Kidney glomerular epithelial cell (primary cell): ENCODE results near the gene SRRT.

Experiments used
- DNase-seq: peaks from one replicate; lab custom pipeline; 2025; lab: John Stamatoyannopoulos, UW

SRRT gene

DNA sequence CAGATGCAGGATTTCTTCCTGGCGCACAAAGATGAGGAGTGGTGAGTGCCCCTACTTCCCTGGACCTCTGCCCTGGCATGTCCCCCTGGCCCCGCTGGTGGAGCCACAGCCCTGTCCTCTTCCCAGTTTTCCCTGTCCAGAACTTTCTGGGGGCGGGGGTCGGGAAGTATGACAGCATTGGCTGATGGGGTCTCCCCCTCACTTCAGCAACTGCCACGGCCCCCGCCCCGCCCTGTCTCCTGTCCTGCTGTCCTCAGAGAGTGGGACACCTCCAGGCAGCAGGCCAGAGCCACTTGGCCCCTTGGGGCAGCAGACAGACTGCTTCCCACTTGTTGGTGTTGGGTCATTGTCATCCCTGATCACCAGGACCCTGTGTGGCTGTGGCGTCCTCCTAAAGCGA, 7.3 kb downstream of the SRRT start:
- DNase-seq, result no peak

DNA sequence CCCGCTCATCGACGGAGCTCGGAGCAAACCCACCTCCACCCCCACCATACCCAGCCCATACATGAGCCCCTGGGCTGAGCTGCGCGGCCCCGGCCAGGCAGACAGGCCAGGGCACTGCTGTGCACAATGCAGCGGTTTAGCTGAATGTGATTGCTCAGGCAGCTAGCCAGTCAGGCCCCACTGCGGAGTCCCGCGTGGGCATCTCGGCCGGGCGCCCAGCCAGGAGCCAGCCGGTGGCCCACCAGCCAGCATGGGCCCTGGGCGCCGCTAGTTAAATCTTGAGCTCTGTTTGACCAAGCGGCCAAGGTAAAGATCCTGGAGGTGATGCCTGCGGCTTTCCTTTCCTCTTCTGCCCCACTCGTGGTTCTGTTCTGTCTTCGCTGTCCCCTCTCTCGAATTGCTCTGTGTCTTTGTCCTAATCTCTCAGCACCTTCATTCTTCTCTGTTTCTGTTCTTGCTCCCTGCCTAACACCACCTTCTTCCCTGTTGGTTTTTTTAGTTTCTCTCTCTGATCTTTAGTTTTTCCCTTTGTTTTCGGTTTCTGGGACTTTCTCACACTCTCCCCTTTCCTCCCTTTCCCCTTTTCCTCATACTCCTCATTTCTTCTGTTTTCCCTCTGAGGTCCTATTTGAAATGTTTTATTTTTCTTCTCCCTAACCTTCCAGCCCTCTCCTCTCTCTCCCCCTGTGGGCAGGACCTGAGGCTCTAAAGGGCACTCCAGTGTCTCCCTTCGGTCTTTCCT, 8.1 kb downstream of the SRRT start:
- no peak for DNase-seq

DNA sequence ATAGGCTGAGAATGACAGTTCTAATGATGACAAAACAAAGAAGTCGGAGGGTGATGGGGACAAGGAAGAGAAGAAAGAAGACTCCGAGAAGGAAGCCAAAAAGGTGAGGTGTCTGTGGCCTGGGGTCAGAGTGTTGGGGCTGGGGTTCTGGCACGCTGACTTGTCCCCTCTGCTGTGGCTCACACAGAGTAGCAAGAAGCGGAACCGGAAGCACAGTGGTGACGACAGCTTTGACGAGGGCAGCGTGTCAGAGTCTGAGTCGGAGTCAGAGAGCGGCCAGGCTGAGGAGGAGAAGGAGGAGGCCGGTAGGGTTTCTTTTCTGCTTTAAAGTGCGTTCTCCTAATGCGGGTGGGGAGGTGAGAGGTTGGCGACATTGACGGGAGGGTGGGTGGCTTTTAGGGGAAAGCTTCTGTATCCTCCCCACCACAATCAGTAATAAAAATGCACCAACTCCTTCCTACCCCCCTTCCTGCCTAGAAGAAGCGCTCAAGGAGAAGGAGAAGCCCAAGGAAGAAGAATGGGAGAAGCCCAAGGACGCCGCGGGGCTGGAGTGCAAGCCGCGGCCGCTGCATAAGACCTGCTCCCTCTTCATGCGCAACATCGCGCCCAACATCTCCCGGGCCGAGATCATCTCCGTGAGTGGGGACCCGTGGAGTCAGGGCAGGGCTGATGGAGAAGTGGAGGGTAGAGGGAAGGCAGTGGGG, 10.0 kb downstream of the SRRT start:
- no peak for DNase-seq

DNA sequence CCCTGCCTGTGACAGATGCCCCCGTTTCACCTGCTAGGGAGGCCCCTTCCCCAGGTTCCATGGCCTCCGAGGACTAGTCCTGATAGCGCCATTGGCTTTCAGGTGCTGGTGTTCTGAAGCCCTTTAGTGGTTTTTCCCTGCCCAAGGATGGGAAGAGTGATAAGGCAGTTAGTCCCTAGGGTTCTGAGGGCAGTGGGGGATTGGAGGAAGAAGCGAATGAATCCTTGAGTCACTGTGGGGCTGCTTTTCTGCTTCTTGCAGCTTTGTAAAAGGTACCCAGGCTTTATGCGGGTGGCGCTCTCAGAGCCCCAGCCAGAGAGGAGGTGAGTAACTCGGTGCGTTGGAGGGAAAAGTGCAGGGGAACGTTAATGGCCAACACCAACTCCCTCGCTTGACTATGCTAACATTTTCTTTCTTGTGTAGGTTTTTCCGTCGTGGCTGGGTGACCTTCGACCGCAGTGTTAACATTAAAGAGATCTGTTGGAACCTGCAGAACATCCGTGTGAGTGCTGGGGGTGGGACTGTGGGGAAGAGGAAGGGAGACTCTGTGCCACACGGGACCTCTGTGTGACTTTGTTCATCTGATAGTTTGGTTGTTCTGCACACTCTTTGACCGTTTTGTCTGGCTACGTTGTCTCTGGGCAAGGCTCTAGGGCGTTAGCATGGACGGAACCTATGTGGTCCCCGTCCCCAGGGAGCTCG, 10.7 kb downstream of the SRRT start:
- DNase-seq, result no peak

DNA sequence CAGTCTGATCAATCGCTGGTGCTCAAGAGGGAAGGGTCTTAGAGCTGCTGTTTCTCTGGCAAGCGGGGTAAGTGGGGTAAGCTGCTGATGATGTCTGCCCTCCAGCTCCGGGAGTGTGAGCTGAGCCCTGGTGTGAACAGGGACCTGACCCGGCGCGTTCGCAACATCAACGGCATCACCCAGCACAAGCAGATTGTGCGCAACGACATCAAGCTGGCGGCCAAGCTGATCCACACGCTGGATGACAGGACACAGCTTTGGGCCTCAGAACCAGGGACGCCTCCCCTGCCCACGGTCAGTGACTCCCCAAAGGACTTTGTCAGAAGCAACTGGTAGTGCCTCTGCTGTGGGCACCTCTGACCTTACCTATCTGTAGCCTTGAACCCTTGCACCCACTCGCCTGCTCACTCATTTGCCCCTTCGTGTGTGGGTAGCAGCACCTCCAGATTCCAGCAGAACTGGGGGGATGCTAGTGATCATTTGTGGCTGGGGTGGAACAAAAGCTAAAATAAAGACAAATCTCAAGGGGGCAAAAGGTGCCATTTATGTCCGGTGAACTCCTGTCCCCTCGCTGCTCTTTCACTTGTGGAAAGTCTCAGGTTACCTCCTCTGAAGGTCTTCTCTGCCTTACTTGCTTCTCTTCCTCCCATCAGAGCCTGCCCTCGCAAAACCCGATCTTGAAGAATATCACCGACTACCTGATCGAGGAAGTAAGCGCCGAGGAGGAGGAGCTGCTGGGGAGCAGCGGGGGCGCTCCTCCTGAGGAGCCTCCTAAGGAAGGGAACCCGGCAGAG, 11.4 kb downstream of the SRRT start:
- no peak for DNase-seq

DNA sequence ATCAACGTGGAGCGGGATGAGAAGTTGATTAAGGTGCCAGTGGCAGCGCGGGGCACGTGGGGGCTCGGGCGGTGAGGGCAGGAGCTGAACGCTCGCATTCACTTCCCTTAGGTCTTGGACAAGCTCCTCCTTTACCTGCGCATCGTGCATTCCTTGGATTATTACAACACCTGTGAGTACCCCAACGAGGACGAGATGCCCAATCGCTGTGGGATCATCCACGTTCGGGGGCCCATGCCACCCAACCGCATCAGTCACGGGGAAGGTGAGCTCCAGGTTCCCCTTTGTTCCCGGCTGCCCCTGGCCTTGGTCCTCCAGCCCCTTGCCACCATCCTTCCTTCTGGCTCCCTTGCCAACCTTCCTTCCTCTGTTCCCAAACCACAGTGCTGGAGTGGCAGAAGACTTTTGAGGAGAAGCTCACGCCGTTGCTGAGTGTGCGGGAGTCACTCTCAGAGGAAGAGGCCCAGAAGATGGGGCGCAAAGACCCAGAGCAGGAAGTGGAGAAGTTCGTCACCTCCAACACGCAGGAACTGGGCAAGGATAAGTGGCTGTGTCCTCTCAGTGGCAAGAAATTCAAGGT, 12.1 kb downstream of the SRRT start:
- no peak for DNase-seq

DNA sequence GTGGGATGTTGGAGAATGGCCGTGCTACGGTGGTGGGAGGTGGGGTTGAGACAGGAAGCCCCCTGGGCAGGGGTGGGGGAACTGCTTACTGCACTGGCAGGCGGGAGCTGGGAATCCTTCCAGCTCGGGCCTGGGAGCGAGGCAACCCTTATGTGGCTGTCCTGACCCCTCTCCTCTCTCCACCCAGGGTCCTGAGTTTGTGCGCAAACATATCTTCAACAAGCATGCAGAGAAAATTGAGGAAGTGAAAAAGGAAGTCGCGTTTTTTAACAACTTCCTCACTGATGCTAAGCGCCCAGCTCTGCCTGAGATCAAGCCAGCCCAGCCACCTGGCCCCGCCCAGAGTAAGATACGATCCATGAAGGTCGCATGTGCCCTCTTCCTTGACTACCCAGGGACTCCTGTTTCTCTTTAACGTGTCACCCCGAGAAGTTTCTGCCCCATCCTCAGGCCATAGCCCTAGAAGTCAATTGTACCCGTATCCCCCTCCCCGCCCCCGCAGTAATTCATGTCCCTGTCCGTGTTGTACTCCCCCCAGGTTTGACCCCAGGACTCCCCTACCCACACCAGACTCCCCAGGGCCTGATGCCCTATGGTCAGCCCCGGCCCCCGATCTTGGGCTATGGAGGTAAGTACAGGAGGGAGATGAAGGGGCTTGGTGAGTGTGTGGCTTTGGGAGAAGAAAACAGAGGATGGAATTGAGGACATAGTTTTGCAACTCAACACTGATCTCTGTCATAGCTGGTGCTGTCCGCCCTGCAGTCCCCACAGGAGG, 12.8 kb downstream of the SRRT start:
- no peak for DNase-seq

DNA sequence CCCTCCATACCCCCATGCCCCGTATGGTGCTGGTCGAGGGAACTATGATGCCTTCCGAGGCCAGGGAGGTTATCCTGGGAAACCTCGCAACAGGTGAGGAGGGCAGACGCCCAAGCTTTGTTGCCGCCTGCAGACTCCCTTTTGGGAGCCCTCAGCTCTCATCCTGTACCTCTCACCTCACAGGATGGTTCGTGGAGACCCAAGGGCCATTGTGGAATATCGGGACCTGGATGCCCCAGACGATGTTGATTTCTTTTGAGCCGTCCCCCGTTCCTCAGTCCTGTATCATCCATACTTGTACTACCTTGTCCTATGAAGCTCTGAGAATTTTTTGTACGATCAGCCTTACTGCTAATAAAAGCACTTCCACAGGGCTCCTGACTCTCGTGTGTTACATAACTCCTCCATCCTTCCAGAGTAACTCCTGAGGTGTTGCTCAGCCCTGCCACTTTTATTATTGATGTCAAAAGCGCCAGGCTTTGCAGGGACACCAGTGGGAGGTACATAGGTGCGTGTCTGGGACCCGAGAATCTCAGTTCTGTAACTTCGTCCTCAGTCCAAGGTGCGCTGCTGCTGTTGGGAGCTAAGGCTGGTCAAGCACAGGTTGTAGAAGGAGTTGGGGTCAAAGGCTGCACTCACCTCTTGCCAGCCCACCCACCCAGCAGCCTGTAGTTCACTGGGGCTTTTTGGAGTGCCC, 13.5 kb downstream of the SRRT start:
- DNase-seq, result no peak

DNA sequence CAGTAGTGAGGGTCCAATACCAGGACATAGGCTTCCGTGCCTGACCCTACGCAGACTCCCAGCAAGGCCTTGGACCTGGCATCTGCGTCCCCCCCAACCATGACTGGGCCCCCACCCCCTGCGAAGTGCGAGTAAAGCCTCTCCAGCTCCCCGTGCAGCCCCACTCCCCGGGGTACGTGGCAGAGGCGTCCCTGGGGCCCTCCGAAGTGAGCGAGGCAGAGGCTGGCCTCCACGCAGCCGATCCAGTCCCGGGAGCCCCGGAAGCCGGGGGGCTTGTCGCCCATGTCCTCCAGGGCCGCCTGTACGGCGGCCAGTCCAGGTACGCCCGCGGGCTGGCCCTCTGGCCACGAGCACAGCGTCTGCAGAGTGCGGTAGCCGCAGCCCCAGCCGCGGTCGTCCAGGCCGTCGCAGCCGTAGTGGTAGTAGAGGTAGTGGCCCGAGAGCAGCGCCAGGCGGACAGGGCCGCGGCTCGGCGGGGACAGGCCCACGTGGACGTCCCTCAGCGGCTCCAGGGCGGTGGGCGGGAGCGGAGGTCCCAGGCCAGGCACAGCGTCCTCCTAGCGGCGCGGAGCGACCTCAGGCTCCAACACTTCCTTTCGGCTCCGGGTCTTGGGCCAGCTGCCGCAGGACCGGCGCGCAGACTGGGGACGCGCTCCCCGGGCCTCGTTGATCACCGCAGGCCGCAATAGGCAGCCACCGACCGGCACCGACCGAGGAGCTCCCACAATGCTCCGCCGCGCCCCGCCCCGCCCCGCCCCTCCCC, 14.3 kb downstream of the SRRT start, which contains the start of gene UFSP1:
TSS of gene UFSP1 (minus strand) at position 728 of the 763 bp plus-strand sequence. CDS start at position 284, 444 bp downstream.
- no peak for DNase-seq

DNA sequence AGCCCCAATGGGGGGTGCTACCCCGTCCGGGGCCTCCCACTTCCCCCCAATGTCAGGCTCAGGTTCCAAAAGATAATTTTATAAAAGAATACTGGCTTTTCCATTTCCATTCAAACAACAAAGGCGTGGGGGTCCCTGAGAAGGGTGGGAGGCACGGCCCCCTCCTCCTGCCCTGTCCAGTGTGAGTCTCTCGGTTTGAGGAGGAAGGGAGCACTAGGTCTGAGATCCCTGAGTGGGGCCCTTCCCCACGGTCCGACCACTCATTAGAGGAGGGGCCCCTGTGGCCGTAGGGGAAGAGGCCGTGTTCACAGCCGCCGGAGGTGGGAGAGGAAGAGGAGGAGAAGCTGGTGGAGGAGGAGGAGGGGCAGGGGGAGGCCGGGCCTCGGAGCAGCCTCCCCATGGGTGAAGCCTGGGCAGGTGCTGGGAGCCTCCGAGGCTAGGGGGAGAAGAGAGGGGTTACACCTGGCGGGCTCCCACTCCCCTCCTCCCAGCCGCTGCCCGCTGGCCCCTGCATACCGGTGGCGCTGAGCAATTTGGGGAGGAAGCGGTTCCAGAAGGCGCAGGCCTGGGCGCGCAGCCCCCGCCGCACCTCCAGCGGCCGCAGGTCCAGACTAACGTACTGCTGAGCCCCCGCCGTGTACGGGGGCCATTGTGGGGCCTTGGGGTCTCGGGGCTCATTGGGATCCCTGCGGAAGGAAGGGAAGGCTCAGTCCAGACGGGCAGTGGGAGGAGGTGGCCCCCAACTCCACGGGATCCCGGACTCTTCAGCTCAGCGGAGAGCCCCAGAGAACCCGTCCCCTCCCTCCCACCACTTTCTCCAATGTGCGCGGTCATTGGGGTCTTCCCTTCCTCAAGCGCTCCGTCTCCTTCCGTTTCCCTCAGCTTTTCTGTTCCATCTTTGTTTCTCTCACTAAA, 16.0 kb downstream of the SRRT start:
- DNase-seq, result no peak

DNA sequence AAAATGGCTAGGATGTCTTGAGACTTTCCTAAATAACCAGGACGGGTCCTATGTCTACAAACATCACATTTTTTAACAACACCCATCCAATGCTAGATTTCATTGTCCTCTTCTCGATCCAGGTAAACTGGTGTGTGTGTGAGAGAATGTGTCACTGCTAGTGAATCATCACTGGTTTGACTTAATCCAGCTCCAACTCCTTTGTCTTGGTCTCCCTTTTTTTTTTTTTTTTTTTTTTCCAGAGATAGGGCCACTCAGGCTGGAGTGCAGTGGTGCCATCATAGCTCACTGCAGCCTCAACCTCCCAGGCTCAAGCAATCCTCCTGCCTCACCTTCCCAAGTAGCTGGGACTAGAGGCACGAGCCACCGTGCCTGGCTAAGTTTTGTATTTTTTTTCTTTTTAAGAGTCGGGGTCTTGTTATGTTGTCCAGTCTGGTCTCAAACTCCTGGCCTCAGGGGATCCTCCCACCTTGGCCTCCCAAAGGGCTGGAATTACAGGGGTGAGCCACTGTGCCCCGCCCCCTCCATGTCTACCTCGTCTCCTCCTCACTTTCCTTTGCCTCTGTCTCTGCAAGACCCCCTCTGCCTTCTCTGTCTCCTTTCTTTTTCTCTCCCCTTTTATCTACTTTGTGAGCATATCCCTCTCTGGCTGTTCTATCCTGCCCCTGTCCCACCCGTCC, 16.8 kb downstream of the SRRT start:
- DNase-seq, result peak; percentile 11

DNA sequence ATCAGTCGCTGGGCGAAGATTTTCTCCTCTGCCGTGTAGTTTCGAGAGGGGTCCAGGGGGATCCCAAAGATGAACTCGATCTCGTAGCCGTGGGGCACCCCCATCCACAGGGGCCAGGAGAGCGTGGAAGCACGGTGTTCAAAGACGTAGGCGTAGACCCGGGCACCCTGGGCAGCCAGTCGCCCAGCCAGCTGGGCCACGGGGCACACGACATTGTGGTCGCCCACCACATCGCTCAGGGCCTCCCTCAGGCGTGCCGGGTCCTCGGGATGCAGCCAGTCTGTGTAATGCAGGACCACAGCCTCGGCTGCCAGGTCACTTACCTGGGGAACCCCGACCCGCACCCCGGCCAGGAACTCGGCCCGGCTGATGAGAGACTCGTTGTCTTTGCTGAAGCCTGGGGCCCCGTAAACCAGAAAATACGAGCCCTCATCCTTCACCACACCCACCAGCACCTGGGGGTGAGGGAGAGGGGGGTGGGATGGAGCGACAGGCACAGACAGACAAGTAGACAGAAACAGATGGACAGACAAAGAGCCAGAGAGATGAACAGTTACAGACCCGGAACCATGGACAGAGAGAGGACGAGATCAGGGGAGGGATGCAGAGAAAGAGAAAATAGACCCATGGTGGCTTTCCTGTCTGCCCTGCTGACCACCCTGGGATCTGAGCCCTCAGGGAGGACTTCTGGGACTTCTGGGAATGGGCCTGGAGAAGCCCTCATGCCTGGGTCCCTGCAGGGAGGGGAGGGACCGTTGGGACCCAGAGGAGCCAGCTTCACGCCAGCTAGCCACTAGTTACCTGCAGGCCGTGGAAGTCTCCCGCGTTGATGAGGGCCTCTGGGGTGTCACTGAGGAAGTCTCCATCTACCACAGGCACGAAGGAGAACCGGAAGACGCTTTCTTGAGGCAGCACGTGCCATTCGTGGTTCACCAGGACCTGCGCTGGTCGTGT, 17.7 kb downstream of the SRRT start:
- DNase-seq, result no peak

DNA sequence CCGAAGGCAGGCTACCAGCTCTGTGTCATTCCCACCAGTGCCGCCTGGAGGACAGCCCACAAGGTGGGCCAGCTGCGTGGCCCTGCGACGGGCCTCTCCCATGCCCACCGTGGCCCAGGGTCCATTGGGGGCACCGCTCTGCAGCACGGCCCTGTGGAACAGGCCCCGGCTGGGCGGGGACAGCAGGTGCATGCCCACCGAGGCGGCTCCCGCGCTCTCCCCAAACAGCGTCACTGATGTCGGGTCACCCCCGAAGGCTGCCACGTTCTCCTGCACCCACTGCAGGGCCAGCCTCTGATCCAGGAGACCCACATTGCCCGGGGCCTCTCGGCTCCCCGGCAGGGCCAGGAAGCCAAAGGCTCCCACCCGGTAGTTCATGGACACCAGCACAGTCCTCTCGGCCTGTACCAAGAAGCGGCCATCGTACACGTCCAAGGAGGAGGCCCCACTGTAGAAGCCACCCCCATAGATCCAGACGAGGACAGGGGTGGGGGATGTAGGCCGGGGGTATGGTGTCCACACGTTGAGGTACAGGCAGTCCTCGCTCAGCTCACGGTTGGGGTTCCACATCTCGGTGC, 18.5 kb downstream of the SRRT start:
- no peak for DNase-seq

DNA sequence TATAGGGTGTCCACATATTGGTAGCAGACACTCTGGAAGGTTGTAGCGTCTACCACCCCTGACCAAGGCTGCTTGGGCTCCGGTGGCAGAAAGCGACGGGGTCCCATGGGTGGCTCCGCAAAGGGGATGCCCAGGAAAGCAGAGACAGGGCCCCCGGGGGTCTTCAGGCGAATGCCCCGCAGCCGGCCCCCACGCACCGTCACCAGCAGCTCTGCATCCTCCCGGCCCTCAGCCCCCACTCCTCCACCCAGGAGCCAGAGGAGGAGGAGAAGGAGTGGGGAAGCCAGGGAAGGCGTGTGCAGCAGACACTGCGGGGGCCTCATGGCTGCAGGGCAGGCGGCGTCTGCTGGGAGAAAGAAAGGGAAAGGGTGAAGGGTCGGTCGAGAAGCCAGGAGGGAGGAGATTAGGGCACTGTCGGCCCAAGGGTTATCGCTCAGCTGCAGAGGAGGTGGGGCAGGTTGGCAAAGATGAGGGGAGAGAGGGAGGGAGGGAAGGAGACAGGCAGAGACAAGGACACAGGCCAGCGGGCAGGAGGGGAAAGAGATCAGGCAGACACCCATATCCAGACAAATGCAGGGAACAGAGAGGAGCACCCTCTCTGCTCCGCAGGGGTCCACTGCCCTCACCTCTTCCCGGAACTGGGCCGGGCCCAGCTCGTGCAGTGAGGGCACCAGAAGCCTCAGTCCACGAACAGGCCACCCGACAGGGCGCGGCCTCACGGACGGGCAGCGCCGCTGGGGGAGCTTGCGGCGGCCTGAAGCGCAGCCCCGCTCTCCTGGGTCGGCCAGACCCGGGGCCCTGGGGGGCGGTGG, 19.2 kb downstream of the SRRT start:
- DNase-seq, result no peak

DNA sequence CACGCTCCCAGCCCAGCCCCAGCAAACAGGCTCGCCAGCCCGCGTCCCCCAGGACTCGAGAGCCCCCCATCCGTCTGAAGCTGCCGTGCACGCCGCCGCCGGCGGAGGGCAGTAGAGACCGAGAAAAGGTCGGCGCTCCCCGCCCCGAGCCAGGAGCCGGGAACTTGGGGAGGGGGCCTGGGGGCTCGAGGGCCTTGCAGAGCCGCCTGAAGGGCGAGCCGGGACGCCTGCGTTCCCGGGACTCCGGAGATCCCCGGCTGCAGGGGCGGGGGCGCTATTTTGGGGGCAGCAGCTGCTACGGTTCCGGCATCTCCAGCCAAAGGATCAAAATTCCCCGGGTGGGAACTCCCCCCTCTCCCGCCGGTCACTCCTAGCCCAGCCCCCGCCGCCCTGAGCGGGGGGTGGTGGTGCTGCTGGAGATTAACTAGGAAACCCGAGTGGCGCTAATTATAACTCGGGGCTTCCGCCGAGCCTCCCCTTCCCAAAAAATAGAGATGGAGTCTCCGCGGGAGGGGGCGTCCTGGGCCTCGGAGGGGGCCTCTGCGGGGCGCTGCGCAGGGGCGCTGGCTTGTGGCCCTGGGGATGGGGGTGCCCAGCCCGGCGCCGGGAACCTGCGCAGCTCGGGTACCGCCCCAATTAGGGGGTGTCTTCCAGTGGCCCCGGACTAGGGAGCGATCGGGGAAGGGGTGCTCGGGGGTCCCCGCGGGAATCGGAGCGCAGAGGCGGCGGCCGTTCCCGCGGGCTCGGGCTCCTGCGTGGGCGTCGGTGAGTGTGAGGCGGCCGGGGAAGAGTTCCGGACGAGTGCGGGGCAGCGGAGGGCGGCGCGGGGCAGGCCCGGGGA, 20.2 kb downstream of the SRRT start:
- peak; percentile 4 for DNase-seq
